ENCODE results near the gene KCNQ1.

KCNQ1 gene

DNA sequence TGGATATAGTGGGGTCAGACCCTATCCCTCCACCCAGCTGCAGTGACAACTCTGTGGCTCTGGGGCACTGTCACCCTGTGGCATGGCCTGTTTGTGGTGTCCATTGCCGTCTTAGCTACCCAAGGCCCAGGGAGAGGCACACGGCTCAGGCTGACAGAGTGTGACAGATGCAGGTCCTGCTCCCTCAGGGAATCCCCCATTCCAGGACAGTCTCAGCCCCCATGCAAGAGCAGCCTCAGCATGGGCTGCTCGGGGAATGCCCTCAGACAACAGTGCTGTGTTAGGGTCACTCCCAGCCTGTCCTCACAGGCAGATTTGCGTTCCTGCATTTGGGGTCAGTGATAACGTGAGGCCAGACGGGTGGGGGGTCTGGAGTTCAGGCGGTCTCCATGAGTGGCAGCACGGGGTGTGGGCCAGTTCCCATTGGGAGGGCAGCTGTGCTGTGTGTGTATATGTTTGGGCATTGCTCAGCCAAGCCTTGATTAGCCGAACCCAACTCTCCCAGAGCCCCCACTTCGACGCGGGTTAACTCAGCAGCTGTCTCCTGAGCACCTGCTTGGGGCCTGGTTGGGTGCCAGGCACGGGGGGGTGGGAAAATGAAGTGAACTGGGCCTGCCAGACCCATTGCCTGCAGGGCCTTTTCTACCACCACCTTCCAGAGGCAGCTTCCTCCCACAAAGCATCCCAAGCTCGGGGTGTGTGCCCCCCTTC lies 260.2 kb downstream of the KCNQ1 start:
- in situ Hi-C loops (cut with MboI; ENCODE audit: low sequenced_read_pairs), result no loop called here

DNA sequence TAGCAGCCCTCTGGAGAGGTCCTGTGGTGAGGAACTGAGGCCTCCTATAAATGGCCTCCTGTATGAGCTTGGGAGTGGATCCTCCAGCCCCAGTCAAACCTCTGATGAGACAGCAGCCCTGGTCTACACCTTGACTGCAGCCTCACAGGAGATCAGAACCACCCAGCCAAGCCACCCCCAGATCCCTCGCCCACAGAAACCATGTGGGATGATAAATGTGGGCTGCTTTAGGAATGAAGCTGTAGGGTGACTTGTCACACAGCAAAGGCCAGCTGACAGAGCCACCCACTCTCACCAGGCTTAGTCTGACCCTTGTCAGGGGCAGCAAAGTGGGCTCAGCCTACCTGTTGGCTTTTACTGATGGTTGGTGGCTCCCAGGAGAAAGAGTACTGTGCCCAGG lies 261.5 kb downstream of the KCNQ1 start:
- in situ Hi-C loops (cut with MboI; ENCODE audit: low sequenced_read_pairs), result no loop called here

DNA sequence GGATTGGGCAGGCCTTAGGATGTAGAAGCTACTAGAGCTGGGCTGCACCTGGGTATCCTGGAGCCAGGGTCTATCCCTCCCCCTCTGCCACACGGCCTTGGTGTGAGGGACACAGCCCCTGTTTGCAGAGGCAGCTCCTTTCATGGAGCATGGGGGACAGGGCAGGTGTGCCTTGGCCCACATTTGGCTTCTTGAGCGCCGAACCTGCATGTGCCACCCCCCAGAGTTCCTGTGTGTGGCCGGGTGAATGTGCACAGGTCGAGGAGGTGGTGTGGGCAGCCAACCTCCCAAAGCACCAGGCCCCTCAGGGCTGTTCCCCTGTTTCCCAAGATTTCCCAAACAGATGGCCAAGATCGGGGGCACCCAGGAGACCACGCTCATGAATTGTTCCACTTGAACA lies 262.9 kb downstream of the KCNQ1 start:
- in situ Hi-C loops (cut with MboI; ENCODE audit: low sequenced_read_pairs), result no loop called here

DNA sequence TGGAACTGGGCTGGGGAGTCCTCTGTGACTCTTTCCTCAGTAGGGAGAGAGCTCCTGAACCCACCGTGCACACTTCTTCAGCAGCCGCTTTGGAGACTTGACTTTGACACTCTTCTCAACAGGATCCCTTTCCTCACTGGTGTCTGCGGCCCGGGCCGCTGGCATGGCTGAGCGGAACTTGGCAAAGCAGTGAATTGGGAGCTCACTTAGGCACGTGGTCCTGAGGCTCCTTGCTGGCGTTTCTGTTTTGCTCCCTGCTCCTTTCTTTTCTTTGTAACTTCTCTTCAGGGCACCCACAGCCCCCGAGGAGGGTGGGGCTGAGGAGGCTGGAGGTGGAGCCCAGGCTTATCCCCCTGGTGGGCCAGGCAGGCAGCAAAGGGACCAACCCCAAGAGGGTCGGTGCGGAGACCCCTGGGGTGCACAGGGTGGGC lies 263.4 kb downstream of the KCNQ1 start:
- in situ Hi-C loops (cut with MboI; ENCODE audit: low sequenced_read_pairs), result no loop called here

DNA sequence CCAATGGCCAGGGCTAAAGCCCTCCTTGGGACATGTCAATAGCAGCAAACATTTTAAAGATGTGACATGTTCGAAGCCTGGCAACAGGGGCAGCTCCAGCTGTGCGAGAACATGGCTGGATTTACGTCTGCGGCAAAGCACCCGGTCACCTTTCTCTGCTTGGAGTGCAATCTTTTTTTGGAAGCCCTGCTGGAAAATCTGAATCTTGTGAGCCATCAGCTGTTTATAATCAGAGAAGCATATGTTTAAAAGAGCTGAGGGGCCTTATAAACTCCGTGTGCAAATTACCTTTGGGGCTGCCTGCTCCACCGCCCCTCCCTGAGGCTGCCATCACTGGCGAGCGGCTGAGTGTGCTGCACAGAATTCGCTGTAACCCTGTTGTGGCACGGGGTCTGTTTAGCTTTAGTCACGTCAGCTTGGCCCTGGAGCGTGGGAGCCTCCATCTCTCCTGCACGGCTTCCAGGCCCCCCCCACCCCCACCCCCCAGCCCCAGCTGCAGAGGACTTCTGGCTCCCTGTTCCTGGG lies 264.0 kb downstream of the KCNQ1 start:
- in situ Hi-C loops (cut with MboI; ENCODE audit: low sequenced_read_pairs), result no loop called here

DNA sequence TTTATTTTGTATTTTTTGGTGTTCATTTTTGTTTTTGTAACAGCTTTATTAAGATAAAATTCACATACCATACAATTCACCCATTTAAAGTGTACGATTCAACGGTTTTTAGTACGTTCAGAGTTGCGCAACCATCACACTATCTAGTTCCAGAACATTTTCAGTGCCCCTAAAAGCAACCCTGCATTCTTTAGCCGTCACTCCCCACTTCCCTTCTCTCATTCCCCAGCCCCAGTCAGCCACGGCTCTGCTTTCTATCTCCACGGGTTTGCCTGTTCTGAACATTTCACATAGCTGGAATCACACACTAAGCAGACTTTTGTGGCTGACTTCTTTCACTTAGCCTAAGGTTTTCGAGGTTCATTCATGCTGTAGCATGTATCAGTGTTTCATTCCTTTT lies 264.6 kb downstream of the KCNQ1 start:
- in situ Hi-C loops (cut with MboI; ENCODE audit: low sequenced_read_pairs), result no loop called here

DNA sequence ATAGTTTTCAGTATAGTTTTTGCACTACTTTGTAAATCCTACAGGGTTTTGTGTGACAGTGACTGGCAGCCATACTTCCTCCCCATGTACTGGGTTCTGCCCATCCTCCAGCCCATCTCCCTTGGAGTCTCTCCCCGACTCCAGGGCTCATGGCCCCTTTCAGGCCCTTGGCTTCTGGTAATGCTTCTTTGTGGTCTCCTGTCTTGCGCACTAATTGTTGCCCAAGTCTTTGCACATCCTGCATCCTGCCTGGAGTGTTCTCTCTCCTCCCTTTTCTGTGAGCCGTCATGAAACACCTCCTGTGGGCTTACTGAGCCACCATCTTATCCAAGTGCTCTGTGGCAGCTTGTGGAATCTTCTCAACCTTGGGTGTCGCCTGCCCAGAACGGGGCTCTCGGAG lies 266.4 kb downstream of the KCNQ1 start:
- in situ Hi-C loops (cut with MboI; ENCODE audit: low sequenced_read_pairs), result no loop called here

DNA sequence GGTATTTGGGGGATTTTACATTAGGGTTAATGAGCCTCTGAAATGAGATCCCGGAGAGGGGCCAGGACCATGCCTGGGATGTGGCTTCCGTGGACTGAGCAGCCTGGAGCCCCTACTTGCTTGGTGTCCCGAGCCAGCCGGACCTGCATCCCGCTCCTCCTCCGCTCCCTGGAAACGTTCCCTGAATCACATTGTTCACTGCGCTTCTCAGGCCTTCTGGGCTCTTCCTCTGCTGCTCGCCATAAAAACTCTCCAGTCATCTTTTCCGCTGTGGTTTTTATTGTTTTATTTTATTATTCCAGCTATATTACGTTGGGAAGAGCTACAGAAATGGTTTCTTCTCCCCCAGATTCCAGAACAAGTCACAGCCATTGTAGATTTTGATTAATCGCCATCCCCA lies 268.3 kb downstream of the KCNQ1 start:
- in situ Hi-C loops (cut with MboI; ENCODE audit: low sequenced_read_pairs), result no loop called here

DNA sequence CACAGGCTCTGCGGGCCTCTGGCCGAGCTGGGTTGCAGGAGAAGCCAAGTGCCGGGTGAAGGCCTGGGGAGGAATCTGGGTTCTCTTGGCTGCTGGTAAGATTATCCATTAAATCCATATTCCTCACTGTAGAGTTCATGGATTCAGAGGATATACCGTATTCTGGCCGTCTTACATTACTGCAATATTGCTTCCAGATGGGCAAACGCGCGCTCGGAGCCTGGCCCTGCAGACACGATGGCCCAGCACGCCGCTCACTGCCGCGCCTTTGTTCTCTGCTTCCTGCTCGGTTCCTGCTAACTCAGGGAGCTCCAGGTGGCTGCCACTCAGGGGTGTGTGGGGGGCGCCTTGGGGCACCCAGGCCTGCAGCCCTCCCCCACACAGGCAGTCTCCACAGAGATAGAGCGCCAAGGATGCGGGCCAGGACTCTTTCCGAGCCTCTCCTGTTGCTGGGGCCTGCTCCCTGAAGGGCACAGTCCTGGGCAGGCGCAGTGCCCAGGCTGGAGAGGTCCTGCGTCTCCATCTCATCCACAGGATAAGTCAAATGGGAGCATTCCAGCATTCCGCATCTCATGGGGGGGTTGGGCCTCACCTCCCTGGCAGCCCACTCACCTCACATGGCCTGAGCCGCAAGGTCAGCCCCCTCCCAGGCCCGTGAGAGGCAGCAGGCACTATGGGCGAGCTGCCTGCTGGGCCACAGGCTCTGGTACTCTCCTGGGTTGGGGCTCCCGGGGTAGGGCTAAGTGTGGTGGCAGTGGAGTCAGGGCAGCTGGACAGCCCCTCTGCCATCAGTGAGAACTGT lies 269.1 kb downstream of the KCNQ1 start:
- in situ Hi-C loops (cut with MboI; ENCODE audit: low sequenced_read_pairs), result no loop called here

DNA sequence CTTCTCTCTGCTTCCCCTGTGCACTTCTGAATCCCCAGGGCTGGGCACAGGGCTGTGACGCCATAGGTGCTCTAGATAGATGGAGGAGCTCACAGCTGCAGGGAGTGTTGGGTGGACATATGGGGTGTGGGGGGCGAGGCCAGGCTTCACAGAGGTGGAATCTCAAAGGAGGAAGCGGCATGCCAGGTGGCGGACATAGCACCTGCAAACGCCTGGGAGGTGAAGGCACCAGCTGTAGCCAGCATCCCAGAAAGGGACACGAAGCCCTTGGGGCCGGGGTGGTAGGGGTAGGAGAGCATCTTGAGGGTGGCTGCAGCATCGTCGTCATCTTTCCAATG lies 269.6 kb downstream of the KCNQ1 start:
- in situ Hi-C loops (cut with MboI; ENCODE audit: low sequenced_read_pairs), result no loop called here

DNA sequence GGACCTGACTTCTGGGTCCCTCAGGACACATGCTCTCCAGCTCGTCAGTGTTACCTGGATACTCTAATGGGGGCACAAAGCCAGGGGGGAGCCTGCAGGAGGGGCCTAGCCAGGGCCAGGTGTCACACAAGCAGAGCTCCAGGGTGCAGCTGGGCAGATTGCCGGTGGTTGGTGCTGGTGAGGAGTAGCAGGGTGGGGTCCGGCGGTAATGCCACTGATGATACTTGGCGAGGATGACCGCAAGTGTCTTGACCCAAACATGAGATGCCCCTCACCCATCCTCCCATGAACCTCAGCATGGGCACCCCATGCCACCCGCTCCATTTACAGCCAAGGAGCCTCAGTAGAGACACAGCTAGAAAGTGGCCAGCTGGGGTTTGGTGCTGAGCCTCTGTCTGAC lies 270.1 kb downstream of the KCNQ1 start:
- in situ Hi-C loops (cut with MboI; ENCODE audit: low sequenced_read_pairs), result no loop called here

DNA sequence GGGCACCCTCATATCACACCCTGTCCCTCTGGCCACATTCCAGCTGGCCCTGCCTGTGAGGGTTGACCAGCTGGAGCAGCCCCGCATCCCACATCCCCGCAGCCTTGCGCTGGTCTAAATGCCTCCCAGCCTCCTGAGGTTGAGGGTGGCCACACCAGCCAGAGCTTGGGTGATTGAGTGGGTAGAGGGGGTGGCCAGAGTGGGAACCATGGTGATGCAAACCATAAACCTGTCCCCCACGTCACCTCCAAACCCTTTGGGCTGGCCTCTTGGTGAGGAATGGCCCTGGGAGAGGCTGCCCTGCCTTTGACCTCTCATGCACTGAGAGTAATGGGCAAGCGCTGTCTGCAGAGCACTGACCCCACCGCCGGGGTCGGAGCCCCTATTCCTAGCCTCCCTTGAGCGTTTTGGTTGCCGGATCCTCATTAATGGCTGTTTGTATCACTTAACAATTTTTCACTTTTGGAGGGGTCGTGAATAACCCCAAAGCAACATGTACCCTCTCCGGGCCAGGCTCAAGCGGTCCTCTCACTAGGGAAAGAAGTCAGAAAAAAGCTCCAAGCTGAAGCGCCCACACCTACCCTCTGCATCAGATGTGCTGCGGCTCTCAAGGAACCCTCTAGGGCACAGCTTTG lies 271.0 kb downstream of the KCNQ1 start:
- in situ Hi-C loops (cut with MboI; ENCODE audit: low sequenced_read_pairs), result no loop called here

DNA sequence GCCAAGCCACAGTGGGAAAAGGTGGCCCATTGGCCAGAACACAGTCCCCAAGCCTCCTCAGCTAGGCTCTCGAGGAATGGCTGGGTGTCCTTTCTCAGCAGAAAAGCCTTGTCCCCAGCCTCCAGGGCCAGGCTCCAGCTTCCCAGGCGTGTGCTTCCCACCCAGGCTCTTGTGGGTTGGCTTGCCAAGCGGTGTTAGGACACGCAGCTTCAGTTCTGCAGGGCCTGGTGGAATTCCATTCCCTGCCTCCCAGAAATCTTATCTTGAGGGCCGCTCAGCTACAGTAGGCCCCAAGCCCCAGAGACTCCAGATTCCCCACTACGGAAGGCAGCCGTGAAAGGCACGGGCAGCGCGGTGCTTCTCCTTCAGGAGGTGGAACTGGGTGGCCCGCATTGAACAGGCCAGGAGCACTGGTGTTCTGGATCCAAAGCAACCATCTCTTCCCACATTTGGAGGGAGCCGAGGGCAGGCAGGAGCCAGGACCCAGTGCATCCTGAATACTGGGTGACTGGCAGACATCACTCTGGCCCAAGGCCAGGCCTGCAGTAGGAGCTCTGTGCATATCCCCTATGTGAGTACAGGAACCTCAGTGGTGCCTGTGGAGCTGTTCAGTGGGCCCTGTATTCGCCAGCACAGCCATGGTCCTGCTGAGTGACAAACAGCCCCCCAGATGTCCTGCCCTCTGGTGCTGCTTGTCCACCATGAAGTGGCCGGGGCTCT lies 271.7 kb downstream of the KCNQ1 start:
- in situ Hi-C loops (cut with MboI; ENCODE audit: low sequenced_read_pairs), result no loop called here

DNA sequence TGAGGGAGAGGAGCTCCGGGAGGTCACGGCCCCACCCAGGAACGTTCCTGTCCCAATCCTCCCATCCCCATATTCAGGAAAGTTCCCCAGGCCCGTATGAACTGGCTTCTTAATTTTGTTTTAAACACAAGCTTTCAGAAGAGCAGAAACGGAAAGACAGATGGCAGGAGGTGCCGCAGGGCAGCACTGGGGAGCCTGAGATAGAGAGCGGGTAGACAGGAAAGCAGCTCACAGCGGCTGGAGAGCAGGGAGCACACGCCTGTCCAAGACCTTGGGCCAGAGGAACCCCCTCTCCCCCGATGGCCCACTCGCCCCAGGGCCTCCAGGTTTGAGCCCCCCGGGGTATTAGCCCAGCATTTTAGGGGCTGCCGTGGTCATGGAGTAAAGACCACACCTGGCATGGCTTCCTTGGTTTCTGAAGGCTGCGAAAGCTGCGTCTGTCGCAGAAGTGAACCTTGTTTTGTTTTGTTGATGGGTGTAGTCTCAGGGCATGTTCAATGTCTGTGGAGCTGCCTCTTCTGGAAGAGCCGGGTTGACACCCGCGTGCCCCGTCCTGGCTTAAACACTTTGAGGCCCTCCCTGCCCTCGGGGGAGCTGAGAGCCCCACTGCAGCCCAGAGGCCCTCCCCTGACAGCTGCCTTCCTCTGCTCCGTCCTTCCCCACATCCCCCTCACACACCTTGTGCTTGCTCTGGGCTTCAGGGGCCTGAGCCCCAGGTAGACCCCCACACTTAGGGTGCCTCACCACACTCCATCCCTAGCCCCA lies 272.9 kb downstream of the KCNQ1 start:
- in situ Hi-C loops (cut with MboI; ENCODE audit: low sequenced_read_pairs), result no loop called here

DNA sequence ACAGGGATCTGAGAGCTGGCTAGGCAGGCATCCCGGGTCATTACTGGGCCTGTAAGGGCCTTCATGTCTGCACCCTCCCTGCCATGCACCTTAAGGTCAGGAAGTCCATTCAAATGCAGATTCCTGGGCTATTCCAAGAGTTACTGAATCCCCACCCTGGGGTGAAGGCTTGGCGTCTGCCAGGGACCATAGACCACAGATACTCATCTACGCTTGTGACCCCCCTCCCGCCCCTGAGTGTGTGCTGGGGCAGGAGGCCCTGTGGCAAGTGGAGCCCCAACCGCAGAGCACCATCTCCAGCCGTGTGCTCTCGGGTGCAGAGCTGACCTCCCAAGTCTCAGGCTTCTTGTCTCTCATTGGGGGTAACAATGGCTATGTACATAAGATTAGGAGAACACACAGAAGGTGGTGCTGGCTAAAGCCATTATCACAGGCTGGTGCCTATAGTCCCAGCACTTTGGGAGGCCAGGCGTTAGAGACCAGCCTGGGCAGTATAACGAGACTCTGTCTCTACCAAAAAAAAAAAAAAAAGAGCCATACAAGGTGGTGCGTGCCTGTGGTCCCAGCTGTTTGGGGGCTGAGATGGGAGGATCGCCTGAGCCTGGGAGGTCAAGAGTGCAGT lies 274.1 kb downstream of the KCNQ1 start:
- in situ Hi-C loops (cut with MboI; ENCODE audit: low sequenced_read_pairs), result no loop called here

DNA sequence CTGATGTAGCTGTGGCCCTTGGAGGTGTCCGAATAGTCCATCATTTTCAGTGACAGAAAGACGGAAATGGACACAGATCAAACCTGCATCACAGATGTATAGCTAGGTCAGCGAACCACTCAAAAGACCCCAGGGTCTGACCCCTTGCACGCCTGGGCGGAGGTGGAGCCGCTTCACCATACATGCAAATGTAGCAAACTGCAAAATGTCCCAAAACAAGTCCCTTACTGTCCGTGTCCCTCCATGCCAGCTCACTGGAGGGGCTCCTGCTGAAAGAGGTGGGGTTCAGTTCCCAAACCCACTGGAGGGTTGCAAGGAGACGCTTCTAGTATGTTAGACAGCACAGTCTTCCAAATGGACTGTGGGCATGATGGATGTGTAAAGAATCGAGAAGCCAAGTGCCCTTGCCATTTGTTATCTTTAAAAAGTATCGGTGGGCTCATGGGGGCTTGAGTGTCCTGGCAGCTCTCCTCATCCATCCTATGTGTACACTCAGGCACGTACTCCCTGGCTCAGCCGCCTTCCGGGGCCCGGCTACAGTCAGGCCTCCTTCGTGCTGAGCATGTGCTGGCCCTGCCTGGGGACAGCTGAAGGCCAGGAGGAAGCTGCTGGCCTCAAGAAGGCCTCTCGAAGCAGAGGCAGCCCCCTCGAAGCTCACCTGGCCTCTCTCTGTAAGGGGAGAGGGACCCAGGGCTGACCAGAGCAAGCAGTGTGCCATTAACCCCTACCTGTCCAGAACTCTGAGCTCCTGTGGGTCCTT lies 275.2 kb downstream of the KCNQ1 start:
- in situ Hi-C loops (cut with MboI; ENCODE audit: low sequenced_read_pairs), result no loop called here

DNA sequence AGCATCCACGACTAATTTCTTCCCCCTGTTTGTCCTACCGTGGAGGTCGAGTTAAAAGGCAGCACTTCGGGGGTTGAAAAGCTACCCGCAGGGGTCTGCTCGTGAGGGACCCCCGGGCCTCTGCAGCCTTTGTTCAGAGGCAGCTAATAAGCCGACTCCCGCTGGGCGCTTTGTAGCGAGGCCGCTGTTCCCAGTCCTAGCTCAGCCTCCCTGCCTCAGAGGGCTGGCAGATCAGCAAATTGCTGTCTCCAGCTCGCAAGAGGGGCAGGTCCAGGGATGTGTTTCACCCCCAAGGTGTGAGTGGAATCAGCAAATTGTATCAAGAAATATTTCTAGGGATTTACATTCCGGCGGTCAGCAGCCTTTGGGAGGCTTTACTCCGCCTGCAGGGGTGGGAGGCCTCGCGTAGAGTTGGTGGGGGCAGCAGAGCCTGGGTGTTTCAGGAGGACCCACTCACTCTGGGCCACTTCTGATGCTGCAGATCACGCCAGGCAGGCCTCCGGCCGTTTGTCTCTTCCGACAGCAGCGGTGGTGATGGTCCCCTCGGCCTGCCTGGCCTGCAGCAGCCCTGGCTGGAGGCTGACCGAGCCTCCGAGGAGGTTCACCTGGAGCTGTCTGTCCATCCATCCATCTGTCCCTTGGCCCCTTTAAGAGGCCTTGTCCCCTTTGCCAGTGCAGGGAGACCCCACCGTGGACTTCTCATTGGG lies 276.6 kb downstream of the KCNQ1 start:
- in situ Hi-C loops (cut with MboI; ENCODE audit: low sequenced_read_pairs), result no loop called here

DNA sequence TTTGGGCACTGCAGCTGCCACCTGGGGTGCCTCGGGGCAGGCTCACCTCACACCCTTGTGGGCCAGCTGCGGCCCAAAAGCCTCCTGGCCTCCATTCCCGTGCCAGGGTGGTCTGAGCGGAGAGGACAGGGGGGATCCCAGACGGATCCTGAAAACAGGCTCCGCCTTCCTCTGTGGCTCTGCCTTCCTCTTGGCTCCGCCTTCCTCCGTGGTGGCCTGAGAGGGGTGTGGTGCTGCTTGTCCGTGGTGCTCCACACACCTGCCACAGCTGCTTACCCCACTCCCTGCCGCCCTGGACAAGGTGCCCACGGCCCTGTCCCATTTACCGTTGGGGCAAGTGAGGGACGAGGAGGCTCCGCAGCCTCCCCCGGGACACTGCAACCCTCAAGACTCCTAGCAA lies 278.1 kb downstream of the KCNQ1 start:
- in situ Hi-C loops (cut with MboI; ENCODE audit: low sequenced_read_pairs), result no loop called here

DNA sequence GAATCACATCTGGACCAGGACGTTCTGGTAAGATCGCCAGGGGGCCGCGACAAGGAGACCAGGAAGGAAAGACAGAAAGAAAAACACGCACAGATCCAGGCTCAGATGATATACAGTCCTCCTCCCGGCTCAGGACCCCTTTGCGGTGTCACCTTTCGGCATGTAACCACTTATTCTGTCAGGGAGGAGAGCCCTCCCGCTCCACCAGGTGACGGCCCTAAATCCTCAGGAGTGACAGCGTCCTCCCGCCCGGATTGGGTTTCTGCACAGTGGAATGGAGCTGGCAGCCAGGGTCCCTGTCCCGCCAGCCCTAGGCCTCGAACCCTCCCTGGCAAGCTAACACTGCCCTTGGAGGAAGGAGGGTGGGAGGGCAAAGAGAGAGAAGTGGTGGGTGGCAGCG lies 279.3 kb downstream of the KCNQ1 start:
- in situ Hi-C loops (cut with MboI; ENCODE audit: low sequenced_read_pairs), result no loop called here

Data from hTERT RPE-1 (cell line).